Activated CD8-positive, alpha-beta memory T cell treated with anti-CD3 and anti-CD28 coated beads, Interleukin-2, amount 50 U/mL, for 24 hours (primary cell): ENCODE data around the gene FUZ.

Experiments used
- DNase-seq: peaks from one replicate; pipeline ENCODE4 v3.0.0-alpha.2; 2020; ENCODE audit errors: extremely low read depth

Gene FUZ

DNA sequence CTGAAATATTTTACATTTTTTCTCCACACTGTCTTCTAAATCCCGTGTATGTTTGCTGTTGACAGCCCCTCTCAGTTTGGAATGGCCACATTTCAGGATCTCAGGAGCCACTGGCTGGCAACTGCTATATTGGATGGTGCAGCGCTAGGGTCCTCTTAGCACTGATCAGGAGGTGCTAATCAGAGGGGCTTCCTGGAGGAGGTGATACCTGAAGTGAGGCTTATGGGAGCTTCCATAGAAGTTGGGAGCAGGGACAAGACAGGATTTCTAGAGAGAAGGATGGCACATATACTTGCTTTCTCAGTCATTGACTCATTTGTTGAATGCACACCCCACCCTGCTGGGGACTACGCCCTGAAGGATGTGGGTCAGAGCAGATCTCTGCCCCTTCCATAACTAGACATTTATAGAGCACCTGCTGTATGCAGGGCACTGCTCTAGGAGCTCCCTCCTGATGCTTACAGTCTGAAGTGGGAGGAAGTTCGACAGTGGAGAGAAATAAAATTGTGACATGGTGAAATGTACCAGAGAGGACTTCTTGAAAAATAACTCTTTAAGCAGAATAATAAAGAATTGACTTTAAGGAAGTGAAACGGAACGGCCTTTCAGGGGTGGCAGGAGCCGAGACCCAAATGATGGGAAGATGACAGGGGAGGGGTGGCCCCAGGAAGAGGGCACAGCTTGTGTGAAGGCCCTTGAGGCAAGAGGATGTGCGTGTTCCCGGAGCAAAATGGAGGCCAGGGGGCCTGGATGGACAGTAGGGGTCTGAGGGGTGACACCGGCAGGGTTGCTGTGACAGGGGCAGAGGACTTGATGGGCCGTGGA is 33.1 kb downstream of the FUZ start:
- DNase-seq, result no peak

DNA sequence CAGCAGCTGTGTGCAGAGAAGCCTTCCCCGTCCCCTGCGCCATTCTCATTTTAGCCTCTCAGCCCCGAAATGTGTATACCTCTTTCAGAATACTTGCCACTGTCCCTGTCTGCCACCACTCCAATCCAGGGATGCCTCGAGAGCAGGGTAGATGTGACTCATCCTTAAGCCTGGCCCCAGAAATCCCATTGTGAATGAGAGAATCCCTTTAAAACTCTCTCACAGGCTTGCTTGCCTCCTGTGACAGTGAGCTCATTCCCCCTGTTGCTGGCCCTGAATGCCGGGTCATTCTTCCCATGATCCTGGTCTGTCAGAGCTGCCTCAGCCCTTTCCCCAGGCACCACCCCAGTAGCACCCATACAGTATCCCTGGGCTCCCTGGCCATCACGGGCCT is 36.7 kb downstream of the FUZ start:
- DNase-seq, result no peak

DNA sequence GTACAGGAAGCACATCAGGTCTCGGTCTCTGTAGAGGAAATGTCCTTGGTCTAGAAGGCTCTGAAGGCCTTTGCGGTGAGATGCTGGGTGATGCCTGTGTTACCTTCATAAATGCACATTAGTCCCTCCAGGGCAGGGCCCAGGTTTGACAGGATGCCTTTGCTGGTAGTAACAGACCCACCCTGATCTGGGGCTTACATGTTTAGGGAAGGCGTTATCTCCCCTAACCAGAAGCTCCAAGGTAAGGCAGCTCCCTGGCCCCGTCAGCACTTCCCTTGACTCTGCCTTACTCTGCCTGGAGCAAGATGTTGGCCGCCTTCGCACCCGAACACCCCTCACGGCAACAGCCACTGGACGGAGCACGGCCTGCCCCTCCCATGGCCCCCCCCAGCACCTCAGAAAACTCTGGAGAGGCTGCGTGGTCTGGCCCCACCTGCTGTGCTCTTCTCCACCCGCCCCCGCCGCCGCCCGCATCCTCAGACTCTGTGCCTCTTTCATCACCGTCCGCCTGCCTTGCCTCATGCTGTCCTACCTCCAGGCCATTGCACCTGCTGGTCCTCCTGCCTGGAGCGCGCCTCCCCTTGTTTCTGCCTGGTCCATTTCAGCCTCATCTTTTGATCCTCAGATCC is 37.2 kb downstream of the FUZ start:
- no peak for DNase-seq

DNA sequence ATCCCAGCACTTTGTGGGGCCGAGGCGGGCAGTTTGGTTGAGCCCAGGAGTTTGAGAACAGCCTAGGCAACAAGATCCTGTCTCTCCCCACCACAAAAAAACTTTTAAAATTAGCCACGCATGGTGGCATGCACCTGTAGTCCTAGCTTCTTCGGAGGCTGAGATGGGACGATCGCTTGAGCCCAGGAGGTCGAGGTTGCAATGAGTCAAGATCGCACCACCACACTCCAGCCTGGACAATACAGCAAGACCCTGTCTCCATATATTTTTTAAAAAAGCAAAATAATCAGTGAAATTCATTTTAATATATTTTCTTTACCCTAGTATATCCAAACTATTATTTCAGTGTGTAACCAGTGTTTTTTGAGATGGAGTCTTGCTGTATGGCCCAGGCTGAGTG is 38.1 kb downstream of the FUZ start:
- no peak for DNase-seq

DNA sequence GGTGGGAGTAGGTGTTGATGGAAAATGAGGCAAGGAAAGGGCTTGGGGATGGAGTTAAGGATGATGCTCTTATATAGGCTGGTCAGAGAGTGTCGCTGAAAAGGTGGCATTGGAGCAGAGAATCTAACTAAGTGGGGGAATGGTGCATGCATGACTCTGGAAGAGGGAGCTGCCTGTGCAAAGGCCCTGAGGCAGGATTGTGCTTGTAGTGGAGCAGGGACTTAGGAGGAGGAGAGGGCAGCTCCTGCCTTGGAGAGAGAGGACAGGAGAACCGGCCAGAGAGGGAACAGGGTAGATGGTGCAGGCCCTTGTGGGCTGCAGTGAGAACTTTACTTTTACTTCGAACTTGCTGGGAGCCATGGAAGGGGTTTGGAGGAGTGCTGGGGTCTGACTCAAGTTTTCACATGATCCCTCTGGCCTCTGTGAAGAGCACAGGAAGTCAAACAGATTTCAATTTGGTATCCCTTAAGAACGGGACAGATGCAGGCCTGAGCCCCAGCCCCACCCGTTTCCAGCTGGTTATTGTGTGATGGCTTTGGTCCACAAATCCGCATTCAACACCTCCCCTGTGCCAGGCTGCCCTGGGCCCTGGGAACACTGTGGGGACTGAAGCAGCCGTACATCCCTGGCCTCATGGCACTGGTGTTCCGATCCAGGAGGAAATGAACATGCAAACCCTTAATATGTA is 39.3 kb downstream of the FUZ start:
- DNase-seq, result no peak

DNA sequence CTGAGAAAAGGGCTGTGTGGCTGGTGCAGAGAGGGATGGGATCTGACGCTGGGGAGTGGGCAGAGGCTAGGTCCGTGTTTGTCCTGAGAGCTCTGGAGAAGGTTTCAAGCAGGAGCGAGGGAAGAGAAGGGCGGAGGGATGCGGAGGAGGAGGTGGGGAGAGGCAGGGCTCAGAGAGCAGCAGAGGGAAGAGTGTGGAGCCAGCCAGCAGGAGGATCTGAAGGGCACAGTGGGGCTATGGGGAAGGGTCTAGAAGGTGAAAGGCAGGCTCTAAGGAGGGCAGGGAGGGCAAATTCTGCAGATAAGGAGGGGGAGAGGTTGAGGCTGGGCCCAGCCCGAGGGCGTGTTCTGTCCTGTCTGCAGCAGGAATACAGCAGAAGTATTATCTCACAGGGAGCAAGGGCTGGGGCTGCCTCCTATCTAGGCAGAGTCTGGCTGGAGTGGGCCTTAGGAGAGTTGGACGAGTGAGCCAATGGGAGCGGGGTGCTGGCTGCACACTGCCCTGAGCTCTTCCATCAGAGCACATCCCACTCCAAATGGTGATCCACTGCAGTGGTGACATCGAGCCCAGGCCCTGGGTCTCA is 40.2 kb downstream of the FUZ start:
- no peak for DNase-seq

DNA sequence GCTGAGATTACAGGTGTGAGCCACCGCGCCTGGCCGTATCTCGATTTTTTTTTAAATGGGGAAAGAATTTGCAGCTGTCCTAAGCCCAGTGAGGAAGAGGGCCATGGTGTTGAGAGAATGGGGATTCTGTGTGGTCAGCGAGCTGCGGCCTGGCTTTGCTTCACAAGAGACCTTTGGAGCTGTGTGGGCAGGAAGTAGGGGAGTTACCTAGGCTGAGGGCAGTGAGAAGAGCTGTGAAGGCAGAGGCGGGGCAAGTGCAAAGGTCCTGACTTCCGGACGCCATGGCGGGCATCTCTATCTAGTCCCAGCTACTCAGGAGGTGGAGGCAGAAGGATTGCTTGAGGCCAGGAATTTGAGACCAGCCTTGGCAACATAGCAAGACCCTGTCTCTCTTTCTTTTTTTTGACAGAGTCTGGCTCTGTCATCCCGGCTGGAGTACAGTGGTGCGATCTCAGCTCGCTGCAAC is 41.4 kb downstream of the FUZ start:
- DNase-seq, result no peak

DNA sequence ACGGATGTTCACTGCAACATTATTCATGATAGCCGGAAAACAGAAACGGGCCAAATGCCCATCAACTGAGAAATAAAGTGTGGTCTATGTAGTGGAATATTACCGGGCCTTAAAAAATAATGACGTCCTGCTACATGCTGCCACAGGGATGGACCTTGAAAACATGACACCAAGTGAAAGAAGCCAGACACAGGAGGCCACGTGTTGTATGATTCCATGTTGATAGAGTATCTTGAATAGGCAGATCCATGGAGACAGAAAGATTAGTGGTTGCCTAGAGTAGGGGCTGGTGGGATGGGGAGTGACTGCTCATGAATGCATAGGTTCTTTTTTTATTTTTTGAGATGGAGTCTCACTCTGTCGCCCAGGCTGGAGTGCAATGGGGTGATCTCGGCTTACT is 42.6 kb downstream of the FUZ start:
- no peak for DNase-seq

DNA sequence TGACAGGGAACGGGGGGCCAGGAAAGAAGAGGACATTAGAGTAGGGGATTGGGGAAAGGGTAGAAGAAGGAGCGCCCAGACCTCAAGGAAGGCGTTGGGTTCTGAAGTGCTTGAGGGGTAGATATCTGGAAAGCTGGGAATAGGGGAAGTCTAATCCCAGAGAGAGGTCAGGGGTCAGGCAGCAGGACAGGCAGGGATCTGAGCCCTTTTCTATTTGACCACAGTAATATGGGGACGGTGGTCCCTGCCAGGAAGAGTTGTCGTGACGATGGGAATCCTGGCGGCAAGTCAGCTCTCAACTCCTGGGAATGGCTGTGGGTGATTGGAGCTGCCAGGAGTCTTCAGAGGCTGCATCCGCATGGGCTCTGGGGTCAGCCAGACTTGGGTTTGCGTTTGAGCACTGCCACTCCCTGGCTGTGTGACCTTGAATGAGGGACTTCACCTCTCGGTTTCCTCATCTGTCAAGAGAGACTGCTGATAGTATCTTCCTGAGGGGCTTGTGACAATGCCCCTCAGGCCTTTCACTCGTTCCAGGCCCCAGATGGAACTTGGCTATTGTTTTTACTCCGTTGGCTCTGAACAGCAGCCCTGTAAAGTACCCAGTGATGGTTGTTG is 45.0 kb downstream of the FUZ start:
- DNase-seq, result no peak

DNA sequence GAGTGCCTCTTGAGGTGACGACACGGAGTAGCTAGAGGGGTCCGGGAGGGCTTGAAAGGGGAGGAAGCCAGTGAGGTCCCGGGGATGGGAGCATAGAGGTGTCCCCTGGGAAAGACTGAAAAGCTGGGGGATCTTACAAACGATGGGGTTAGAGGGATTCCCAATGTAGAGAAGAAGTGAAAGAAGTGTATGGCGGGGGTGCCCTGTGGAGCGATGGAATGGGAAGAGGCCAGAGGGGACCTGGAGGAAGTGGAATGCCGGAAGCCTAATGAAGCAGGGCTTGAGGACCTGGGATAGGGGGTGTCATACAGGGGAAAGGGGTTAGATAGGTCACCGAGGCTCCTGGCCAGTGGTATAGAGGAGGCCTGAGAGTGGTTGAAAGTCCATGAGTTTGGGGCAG is 45.7 kb downstream of the FUZ start:
- no peak for DNase-seq

DNA sequence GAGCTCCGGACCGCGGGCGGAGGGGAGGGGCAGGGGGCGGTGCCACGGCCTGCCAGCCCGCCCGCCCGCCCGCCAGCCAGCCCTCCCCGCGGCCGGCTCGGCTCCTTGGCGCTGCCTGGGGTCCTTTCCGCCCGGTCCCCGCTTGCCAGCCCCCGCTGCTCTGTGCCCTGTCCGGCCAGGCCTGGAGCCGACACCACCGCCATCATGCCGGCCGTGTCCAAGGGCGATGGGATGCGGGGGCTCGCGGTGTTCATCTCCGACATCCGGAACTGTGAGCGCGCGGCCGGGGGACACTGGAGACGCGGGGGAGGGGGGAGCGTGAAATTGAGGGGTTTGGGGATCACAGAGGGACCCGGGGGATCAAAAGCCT is 46.2 kb downstream of the FUZ start, which contains the start of gene AP2A1:
TSS of gene AP2A1 (plus strand) at position 72 of the 370 bp plus-strand sequence. CDS start at position 205, 133 bp downstream.
- DNase-seq, result no peak

DNA sequence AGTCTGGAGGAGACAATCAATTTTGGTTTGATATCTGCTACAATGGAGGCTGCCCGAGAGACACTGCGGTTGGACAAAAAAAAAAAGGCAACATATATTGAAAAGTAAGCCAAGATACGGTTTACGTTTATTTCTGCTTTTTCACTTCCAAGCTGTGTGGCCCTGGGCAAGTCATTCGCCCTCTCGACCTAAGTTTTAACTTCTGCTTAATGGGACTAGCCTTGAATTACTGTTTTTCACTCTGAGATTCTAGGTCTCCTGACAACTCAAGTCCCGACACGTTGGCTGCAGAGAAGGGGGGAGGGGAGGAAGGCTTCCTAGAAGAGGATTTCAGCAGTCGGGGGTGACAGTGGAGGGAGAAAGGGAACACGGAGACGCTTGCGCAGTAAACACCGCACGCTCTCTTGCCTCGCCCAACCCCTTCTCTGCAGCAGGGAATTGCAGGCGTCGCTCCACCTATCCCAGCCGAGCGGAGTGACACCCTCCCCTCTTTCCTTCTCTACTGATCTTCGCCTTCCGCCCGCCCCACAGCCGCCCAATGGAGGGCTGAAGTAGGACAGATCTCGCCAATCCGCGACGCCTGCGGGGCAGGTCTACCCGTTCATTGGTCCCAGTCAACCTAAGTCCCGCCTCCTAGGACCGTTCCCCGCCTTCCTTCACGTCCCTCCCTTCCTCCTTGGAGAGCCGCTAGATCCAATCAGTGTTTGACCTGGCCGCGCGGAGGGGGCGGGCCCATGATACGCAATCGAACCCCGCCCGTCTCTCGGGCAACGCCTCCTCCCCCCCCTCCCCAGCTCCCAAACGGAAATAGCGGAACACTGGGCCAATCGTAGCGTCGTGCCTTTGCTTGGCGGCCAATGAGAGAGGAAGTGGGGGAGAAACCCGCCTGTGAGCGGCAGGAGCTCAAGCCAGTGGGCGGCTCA is 46.8 kb downstream of the FUZ start:
- DNase-seq, result peak; percentile 98

DNA sequence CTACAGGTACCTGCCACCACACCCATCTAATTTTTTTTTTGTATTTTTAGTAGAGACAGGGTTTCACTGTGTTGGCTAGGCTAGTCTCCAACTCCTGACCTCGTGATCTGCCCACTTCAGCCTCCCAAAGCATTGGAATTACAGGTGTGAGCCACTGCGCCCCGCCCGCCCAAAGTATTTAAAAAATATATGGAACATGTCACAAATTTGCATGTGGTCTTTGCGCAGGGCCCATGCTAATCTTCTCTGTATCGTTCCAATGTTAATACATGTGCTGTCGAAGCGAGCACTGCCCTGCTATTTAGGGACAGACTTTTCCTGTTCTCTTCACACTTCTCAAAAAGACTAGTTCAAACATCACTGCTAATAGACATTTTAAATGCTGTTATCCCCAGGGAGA is 48.8 kb downstream of the FUZ start:
- DNase-seq, result no peak

DNA sequence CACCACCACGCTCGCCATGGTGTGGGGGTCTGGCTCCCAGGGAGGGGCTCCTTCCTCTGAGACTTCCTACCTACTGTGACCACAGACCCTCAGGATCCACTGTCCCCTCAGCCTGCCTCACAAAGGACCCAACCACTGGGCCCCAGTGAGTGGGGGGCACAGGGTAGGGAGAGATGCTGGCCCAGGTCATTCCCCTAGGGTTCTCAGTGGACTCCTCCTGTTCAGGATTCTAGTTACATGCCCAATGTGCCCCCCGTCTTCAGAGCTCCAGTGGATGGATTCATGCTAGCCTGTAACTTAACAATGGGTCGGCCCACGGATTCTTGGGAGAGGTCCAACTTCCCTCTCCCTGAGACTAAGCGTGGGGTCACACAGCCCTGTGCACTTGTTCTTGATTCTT is 49.9 kb downstream of the FUZ start, which contains the start of gene TSKS:
TSS of gene TSKS (minus strand) at position 77 of the 400 bp plus-strand sequence. CDS start at position 18, 59 bp downstream.
- no peak for DNase-seq

DNA sequence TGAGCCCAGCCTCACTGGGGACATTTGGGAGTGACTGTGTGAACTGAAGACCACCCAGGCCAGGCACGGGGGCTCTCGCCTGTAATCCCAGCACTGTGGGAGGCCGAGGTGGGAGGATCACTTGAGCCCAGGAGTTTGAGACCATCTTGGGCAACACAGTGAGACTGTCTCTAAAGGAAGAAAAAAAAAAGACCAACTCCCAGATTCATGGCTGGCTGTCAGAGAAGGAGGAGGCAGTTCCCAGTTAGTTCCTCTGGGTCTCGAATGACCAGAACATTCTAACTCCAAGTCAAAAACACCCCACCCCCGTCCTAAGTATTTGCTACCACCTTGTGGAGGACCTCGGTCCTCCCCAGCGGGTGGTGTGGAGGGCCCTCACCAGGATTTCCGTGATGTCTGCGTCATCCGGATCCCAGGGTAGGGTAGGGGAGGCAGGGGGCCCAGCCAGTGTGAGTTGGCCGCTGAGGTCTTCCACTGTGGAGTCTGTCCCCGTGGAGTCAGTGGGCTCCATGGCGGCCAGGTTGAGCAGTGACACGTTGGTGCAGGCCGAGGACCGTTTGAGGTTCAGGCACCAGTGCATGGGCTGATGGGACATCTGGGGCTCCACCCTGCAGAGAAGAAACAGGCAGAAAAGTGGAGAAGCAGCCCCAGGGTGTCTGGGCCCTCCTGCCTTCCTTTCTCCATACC is 51.3 kb downstream of the FUZ start:
- no peak for DNase-seq

DNA sequence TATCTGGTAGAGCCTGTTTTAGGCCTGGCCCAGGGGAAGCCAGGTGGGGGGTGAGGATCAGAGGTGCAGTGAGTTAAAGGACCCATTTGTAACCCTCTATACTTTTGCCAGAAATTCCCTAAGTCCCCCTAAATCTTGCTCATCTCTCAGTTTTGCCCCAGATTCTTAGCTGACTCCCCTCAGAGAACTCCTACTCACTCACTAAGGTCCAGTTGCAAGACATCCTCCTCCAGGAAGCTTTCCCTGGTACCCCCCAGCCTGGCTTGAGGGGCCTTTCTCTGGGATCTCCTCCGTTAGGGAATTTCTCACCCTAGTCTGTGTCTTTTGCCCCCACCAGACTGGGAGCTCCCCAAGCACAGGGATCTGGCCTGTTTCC is 51.9 kb downstream of the FUZ start:
- DNase-seq, result no peak

DNA sequence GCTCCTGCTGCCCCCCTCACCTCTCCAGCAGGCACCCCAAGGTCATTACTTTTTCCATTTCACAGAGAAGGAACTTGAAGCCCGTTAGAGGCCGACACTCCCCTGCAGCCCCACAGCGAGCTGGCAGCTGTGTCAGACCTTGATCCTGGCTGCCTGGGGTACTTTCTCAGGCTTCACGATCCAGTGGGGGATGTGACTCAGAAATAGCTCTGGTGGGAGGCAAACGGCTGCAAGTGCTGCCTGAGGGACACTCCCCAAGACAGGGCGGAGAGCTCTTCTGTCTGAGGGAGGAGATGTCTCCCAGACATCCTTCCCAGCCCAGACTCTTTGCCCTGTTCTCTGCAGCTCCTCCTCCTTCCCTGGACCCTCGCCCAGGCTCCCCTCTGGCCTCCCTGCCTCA is 54.8 kb downstream of the FUZ start:
- no peak for DNase-seq
